Fibroblast of skin of left biceps (primary cell): ENCODE data around the gene EDEM1.
A peak's percentile ranks its signal among the peaks of the same experiment; 100 is the strongest.

Experiments used
- DNase-seq, 2 experiments: peaks; one replicate each; pipeline ENCODE4 v3.0.0-alpha.2; 2013; ENCODE audit warnings: low read depth in 2 of 2

Gene EDEM1

GRCh38 chr3:5198986-5199731, 11.7 kb downstream of the EDEM1 start:
- DNase-seq: no peak

GRCh38 chr3:5201536-5201935, 14.0 kb downstream of the EDEM1 start:
- no peak for DNase-seq

- DNase-seq: peak in 1 of 2 experiments; percentile 40
Observed at GRCh38 chr3:5202222-5202621, 14.7 kb downstream of the EDEM1 start.

GRCh38 chr3:5205165-5205941, 17.8 kb downstream of the EDEM1 start:
- no peak for DNase-seq

DNA sequence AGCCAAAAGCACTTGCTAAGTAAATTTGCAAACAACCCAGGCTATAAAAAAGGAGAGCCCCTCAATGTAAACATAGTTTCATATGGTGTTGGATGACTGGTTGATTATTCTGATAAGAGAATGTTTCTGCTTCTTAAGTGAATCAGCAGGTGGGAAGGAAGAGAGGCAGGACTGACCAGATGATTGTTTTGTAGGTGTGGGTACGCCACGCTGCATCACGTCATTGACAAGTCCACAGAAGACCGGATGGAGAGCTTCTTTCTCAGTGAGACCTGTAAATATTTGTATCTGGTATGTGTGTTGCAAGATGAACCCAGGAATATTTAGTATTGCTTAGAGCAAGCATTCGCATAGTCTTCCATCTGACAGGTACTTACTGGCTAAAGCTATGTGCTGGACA, 23.4 kb downstream of the EDEM1 start:
- DNase-seq: no peak

DNA sequence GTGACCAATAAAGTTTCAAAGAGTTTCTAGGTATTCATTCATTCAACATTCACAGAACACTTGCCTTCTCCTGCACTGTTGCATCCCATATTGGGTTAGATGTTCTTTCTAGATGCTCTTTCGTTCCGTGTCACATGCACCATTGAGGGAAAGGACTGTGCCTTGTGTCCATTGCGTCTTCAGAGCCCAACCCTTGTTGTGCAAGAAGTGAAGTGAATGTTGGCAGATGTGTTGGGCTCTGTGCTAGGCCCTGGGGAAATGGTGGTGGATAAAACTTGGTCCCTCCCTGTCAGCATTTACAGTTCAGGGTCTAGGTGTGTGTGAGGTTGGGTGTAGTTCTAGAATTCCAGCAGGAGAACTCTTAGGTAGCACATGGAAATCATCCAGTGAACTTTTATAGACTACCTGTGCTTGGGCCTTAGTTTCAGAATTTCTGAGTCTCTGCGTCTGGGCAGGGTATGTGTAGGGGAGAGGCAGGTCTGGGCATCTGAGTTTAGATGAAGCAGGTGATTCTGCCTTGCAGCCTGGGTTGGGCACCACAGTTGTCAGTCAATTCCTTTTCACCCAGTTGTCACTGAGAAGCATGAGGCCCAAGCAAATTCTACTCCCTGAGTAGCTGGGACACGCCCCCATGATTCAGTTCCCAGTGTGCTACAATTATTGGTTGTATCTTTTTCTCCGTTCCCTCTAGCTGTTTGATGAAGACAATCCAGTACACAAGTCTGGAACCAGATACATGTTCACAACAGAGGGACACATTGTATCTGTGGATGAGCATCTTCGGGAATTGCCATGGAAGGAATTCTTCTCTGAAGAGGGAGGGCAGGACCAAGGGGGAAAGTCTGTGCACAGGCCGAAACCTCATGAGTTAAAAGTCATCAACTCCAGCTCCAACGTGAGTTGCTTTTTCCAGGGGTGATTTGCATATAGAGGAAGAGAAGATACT, 25.4 kb downstream of the EDEM1 start:
- DNase-seq: no peak

DNA sequence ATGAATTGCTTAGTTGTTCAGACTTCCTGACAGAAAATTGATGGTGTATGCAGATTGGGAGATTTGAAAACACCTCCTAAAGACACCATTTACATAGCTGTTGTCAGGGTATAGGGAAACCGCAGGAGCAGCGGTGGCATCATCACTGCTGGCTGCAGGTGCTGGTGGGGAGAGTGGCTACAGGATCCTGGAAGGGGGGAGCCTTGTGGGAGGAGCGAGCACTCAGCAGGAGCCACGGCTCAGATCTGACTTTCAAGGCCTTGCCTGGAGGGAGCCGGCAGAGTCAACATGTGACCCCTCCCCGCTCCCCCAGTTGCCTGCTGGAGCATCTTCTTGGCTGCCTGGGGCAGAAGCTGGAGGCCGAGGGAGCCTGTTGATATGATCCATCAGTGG, 26.1 kb downstream of the EDEM1 start:
- DNase-seq: no peak

DNA sequence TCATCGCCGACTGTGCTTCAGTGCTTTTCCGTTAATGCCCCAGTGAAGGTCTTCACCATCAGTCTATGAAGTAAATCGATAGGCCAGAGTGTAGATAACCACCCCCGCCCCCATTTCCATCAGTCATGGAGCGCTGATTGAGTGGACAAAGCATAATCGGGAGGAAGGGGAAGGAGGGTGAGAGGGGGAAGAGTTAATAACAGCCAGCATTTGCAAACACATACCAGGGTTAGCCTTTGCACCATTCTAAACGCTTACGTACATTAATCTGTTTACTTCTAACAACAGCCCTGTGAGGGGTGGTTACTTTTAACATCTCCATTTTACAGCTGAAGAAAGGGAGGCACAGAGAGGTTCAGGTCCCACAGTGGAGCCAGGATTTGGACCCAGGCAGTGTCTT, 26.8 kb downstream of the EDEM1 start:
- DNase-seq: no peak

GRCh38 chr3:5217824-5218595, 30.5 kb downstream of the EDEM1 start:
- no peak for DNase-seq

GRCh38 chr3:5218815-5219214, 31.3 kb downstream of the EDEM1 start:
- DNase-seq: no peak

DNA sequence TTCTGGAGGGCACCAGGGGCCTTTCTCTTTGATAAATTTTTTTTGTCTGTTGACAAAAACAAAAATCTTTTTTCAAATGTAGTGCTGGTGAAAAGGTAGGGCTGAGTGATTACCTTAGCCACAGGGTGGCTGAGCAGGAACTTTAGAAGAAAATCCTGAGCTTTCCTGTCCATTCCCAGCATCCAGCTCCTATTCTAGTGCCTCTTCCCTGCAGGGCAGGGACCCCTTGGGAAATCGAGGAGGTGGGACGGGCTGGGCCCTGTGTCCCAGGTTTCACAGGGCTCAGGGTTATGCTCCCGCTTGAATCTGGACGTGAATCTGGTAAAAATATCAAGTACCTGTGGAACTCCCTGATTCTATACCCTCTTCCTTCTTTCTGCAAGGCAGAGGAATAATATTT, 31.7 kb downstream of the EDEM1 start:
- DNase-seq: no peak

DNA sequence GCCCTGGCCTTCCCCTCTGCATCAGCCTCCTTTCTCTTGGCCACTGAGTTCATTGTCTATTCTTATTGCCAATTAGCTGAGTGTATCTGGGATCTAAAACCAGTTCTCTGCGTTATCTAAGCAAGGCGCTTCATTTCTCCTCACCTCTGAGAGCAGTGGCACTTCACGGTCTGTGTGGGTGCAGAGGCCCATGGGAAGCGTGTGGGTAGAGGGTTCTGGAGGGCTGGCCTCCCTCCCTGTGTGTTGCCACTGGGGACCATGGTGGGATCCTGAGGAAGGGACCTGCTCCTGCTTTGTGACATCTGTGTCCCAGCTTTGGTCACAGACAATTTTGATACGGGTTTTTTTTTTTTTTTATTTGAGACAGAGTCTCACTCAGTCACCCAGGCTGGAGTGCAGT, 32.7 kb downstream of the EDEM1 start:
- DNase-seq: no peak

DNA sequence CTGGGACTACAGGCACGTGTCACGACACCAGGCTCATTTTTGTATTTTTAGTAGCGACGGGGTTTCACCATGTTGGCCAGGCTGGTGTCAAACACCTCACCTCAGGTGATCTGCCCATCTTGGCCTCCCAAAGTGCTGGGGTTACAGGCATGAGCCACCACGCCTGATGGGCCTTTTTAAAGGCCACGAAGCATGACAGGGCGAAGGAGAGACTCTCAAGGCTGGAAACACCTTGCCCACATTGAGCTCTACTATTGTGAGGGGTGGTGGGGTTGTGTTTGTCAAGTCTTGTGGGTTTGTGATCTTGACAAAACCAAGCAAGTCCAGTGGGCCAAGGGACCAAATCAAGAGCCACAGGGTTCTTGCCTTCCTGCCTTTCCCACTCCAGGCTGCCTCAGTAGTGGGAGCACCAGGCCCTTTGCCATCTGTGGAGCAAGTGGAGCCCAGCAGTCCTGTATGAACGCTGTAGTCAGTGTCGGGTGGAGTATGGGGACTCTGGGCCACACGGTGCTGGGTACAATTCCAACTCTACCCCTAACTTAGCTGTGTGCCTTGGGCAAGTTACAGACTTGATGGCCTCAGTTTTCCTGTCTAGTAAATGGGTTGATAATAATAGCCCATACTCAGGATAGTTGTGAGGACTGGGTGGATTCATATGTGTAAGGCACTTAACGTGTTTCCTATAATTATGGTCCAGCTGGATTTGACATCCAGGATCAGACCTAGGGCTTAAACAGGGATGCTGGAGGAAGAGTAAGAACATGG, 33.3 kb downstream of the EDEM1 start:
- DNase-seq: no peak

GRCh38 chr3:5221701-5222100, 34.2 kb downstream of the EDEM1 start:
- DNase-seq: no peak

GRCh38 chr3:5222283-5223005, 34.9 kb downstream of the EDEM1 start:
- no peak for DNase-seq

DNA sequence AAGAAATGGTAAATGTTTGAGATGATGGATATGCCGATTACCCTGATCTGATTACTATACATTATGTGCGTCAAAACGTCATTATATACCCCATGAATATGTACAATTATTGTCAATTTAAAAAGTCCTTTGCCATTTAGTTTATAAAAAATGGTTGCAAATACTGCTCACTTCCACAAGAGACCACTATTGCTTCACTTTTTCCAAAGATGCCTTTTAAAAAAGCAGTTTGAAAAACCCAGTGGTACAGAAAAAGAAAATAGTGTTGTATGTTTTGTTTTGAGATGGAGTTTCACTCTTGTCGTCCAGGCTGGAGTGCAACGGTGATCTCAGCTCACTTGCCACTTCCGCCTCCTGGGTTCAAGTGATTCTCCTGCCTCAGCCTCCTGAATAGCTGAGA, 39.3 kb downstream of the EDEM1 start:
- DNase-seq: no peak

GRCh38 chr3:5227812-5228211, 40.3 kb downstream of the EDEM1 start:
- no peak for DNase-seq

- no peak for DNase-seq
Observed at GRCh38 chr3:5229414-5229813, 41.9 kb downstream of the EDEM1 start.

DNA sequence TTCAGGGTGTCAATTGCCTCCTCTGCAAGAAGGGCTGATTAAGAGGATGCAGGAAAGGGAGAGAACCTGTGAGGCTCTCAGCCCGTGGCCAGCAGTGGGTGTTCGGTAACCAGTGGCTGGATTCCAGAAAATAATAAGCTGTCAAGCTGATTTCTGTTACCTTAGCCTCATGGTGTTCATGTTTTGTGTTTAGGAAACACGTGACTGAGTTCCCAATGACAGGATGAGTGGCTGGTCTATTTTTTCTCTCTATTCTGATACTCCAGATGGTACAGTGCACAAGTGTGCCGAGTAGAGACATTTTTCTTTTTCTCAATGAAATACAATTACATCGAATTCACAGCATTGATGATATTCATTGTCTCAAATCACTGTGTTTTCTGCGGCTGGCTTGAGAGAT, 43.6 kb downstream of the EDEM1 start:
- DNase-seq: no peak

- DNase-seq: no peak
Observed at GRCh38 chr3:5231487-5231886, 44.0 kb downstream of the EDEM1 start.
